ENCODE results near the gene MPZL1. TPM values are rescaled to one million over a fixed set of nuclear protein-coding genes. Genes with fewer than 3 reads are reported as not detected.
"Not testable (repeated sequence)": the region's sequence is repeated elsewhere in the genome, so short reads cannot be mapped to it uniquely, and the experiment has no call there.

The MPZL1 gene
- total RNA-seq, 1 experiment from 2014 or later, result 24.9 TPM

- H4K20me1 ChIP-seq (ENCODE audit: insufficient read depth, low read depth, low read length); H3K9me3 ChIP-seq (ENCODE audit: low read length); H3K9ac ChIP-seq (ENCODE audit: low read length); DNase-seq; H3K27ac ChIP-seq (ENCODE audit: low read length); H2AFZ ChIP-seq (ENCODE audit: low read length); H3K9me2 ChIP-seq (replicated peaks; ENCODE audit: insufficient read depth, low read length); H3K4me2 ChIP-seq (ENCODE audit: low read depth, low read length, poor library complexity, severe bottlenecking); H3K36me3 ChIP-seq (ENCODE audit: insufficient read depth, low read length); H3K4me3 ChIP-seq (ENCODE audit: low read length); H3K79me2 ChIP-seq (ENCODE audit: low read length); H3K27me3 ChIP-seq (ENCODE audit: low read length): not testable (repeated sequence)
- H3K4me1 ChIP-seq (ENCODE audit: low read length), result peaks cover 15% of the 10 kb centered on the region
These were observed 20.7 kb downstream of the MPZL1 start for GRCh38 chr1:167742392-167743057.

GRCh38 chr1:167744901-167745300 lies 23.1 kb downstream of the MPZL1 start:
- no peaks in the 10 kb centered on the region for H3K27me3 ChIP-seq (ENCODE audit: low read length)
- no peak overlapping the region for H3K27ac ChIP-seq (ENCODE audit: low read length)
- H3K4me1 ChIP-seq (ENCODE audit: low read length), result peaks cover 35% of the 10 kb centered on the region
- no peak overlapping the region for H3K4me3 ChIP-seq (ENCODE audit: low read length)
- 0 out of 2 replicates have a peak, but pooled peaks cover 5% of the 10 kb centered on the region for H4K20me1 ChIP-seq (ENCODE audit: insufficient read depth, low read depth, low read length)
- H3K9me3 ChIP-seq (ENCODE audit: low read length), result no peaks in the 10 kb centered on the region
- no peaks in the 10 kb centered on the region for H3K79me2 ChIP-seq (ENCODE audit: low read length)
- no peak overlapping the region for H3K9ac ChIP-seq (ENCODE audit: low read length)
- no peaks in the 10 kb centered on the region for H3K36me3 ChIP-seq (ENCODE audit: insufficient read depth, low read length)
- no peak for DNase-seq
- H3K9me2 ChIP-seq (replicated peaks; ENCODE audit: insufficient read depth, low read length), result no peaks in the 10 kb centered on the region
- H3K4me2 ChIP-seq (ENCODE audit: low read depth, low read length, poor library complexity, severe bottlenecking), result no peak overlapping the region
- no peak overlapping the region for H2AFZ ChIP-seq (ENCODE audit: low read length)

GRCh38 chr1:167746013-167746672 lies 24.4 kb downstream of the MPZL1 start:
- peak overlapping the region; percentile 73 for H3K4me2 ChIP-seq (ENCODE audit: low read depth, low read length, poor library complexity, severe bottlenecking)
- no peaks in the 10 kb centered on the region for H3K36me3 ChIP-seq (ENCODE audit: insufficient read depth, low read length)
- H4K20me1 ChIP-seq (ENCODE audit: insufficient read depth, low read depth, low read length), result no peaks in the 10 kb centered on the region
- no peaks in the 10 kb centered on the region for H3K9me2 ChIP-seq (replicated peaks; ENCODE audit: insufficient read depth, low read length)
- peaks cover 37% of the 10 kb centered on the region for H3K4me1 ChIP-seq (ENCODE audit: low read length)
- no peaks in the 10 kb centered on the region for H3K79me2 ChIP-seq (ENCODE audit: low read length)
- no peak overlapping the region for H3K27ac ChIP-seq (ENCODE audit: low read length)
- H3K27me3 ChIP-seq (ENCODE audit: low read length), result no peaks in the 10 kb centered on the region
- no peaks in the 10 kb centered on the region for H3K9me3 ChIP-seq (ENCODE audit: low read length)
- no peak overlapping the region for H3K4me3 ChIP-seq (ENCODE audit: low read length)
- DNase-seq, result no peak
- no peak overlapping the region for H3K9ac ChIP-seq (ENCODE audit: low read length)
- no peak overlapping the region for H2AFZ ChIP-seq (ENCODE audit: low read length)

- peak; percentile 76 for DNase-seq
- Histone ChIP-seq H3K79me2 (ENCODE audit: low read length) (no peaks in the 10 kb centered on the region), H3K4me3 (ENCODE audit: low read length) (peak overlapping the region; percentile 39), H2AFZ (ENCODE audit: low read length) (no peak overlapping the region), H3K27ac (ENCODE audit: low read length) (peak overlapping the region; percentile 47; the same call in 1 of the 2 replicates), H3K9me3 (ENCODE audit: low read length) (no peaks in the 10 kb centered on the region), H3K9me2 (replicated peaks; ENCODE audit: insufficient read depth, low read length) (no peaks in the 10 kb centered on the region), H3K9ac (ENCODE audit: low read length) (peak overlapping the region; percentile 18; the same call in 1 of the 2 replicates), H3K4me1 (ENCODE audit: low read length) (peaks cover 42% of the 10 kb centered on the region), H4K20me1 (ENCODE audit: insufficient read depth, low read depth, low read length) (peaks cover 4% of the 10 kb centered on the region; the same call in 1 of the 2 replicates), H3K36me3 (ENCODE audit: insufficient read depth, low read length) (no peaks in the 10 kb centered on the region), H3K4me2 (ENCODE audit: low read depth, low read length, poor library complexity, severe bottlenecking) (peak overlapping the region; percentile 73), H3K27me3 (ENCODE audit: low read length) (no peaks in the 10 kb centered on the region)
These were observed 25.3 kb downstream of the MPZL1 start for GRCh38 chr1:167746988-167747655.

GRCh38 chr1:167747988-167748387 lies 26.2 kb downstream of the MPZL1 start:
- H4K20me1 ChIP-seq (ENCODE audit: insufficient read depth, low read depth, low read length), result peaks cover 6% of the 10 kb centered on the region; the same call in 1 of the 2 replicates
- no peaks in the 10 kb centered on the region for H3K9me2 ChIP-seq (replicated peaks; ENCODE audit: insufficient read depth, low read length)
- H2AFZ ChIP-seq (ENCODE audit: low read length), result no peak overlapping the region
- H3K9ac ChIP-seq (ENCODE audit: low read length), result no peak overlapping the region
- H3K4me1 ChIP-seq (ENCODE audit: low read length), result peaks cover 50% of the 10 kb centered on the region
- no peaks in the 10 kb centered on the region for H3K27me3 ChIP-seq (ENCODE audit: low read length)
- H3K4me3 ChIP-seq (ENCODE audit: low read length), result no peak overlapping the region
- H3K4me2 ChIP-seq (ENCODE audit: low read depth, low read length, poor library complexity, severe bottlenecking), result no peak overlapping the region
- DNase-seq, result no peak
- H3K9me3 ChIP-seq (ENCODE audit: low read length), result no peaks in the 10 kb centered on the region
- H3K36me3 ChIP-seq (ENCODE audit: insufficient read depth, low read length), result no peaks in the 10 kb centered on the region
- H3K27ac ChIP-seq (ENCODE audit: low read length), result no peak overlapping the region
- no peaks in the 10 kb centered on the region for H3K79me2 ChIP-seq (ENCODE audit: low read length)

- Histone ChIP-seq H3K9ac (ENCODE audit: low read length) (no peak overlapping the region), H2AFZ (ENCODE audit: low read length) (no peak overlapping the region), H3K4me2 (ENCODE audit: low read depth, low read length, poor library complexity, severe bottlenecking) (no peak overlapping the region), H3K27me3 (ENCODE audit: low read length) (no peaks in the 10 kb centered on the region), H3K79me2 (ENCODE audit: low read length) (no peaks in the 10 kb centered on the region), H3K4me1 (ENCODE audit: low read length) (peaks cover 60% of the 10 kb centered on the region), H3K4me3 (ENCODE audit: low read length) (no peak overlapping the region), H3K27ac (ENCODE audit: low read length) (no peak overlapping the region), H3K9me3 (ENCODE audit: low read length) (no peaks in the 10 kb centered on the region), H3K9me2 (replicated peaks; ENCODE audit: insufficient read depth, low read length) (no peaks in the 10 kb centered on the region), H4K20me1 (ENCODE audit: insufficient read depth, low read depth, low read length) (peaks cover 6% of the 10 kb centered on the region; the same call in 1 of the 2 replicates), H3K36me3 (ENCODE audit: insufficient read depth, low read length) (no peaks in the 10 kb centered on the region)
- DNase-seq, result no peak
These were observed 27.1 kb downstream of the MPZL1 start for GRCh38 chr1:167748906-167749305.

- no peaks in the 10 kb centered on the region for H3K9me2 ChIP-seq (replicated peaks; ENCODE audit: insufficient read depth, low read length)
- no peaks in the 10 kb centered on the region for H3K36me3 ChIP-seq (ENCODE audit: insufficient read depth, low read length)
- no peaks in the 10 kb centered on the region for H3K27me3 ChIP-seq (ENCODE audit: low read length)
- H3K79me2 ChIP-seq (ENCODE audit: low read length), result no peaks in the 10 kb centered on the region
- no peak for DNase-seq
- H3K4me3 ChIP-seq (ENCODE audit: low read length), result no peak overlapping the region
- H3K9ac ChIP-seq (ENCODE audit: low read length), result no peak overlapping the region
- peaks cover 13% of the 10 kb centered on the region; the same call in 1 of the 2 replicates for H4K20me1 ChIP-seq (ENCODE audit: insufficient read depth, low read depth, low read length)
- no peak overlapping the region for H3K27ac ChIP-seq (ENCODE audit: low read length)
- H3K9me3 ChIP-seq (ENCODE audit: low read length), result no peaks in the 10 kb centered on the region
- no peak overlapping the region for H2AFZ ChIP-seq (ENCODE audit: low read length)
- H3K4me2 ChIP-seq (ENCODE audit: low read depth, low read length, poor library complexity, severe bottlenecking), result peak overlapping the region; percentile 8
- H3K4me1 ChIP-seq (ENCODE audit: low read length), result peaks cover 65% of the 10 kb centered on the region
These were observed 28.0 kb downstream of the MPZL1 start for GRCh38 chr1:167749741-167750140.

GRCh38 chr1:167750641-167751040 lies 28.9 kb downstream of the MPZL1 start:
- peaks cover 20% of the 10 kb centered on the region; the same call in 1 of the 2 replicates for H4K20me1 ChIP-seq (ENCODE audit: insufficient read depth, low read depth, low read length)
- H3K4me1 ChIP-seq (ENCODE audit: low read length), result peaks cover 65% of the 10 kb centered on the region

More at GRCh38 chr1:167750641-167751040, 28.9 kb downstream of the MPZL1 start:
- Histone ChIP-seq H3K27me3 (ENCODE audit: low read length) (no peaks in the 10 kb centered on the region), H3K4me2 (ENCODE audit: low read depth, low read length, poor library complexity, severe bottlenecking) (no peak overlapping the region), H2AFZ (ENCODE audit: low read length) (no peak overlapping the region), H3K9me2 (replicated peaks; ENCODE audit: insufficient read depth, low read length) (no peaks in the 10 kb centered on the region), H3K27ac (ENCODE audit: low read length) (no peak overlapping the region), H3K9me3 (ENCODE audit: low read length) (no peaks in the 10 kb centered on the region), H3K36me3 (ENCODE audit: insufficient read depth, low read length) (no peaks in the 10 kb centered on the region), H3K79me2 (ENCODE audit: low read length) (no peaks in the 10 kb centered on the region), H3K4me3 (ENCODE audit: low read length) (no peak overlapping the region), H3K9ac (ENCODE audit: low read length) (no peak overlapping the region)
- no peak for DNase-seq
